Brain microvascular endothelial cell (primary cell): ENCODE data around the gene USP6NL.

Experiments used
- DNase-seq: peaks from one replicate; pipeline ENCODE4 v3.0.0-alpha.2; 2020
- H3K27ac ChIP-seq: fragments of 250-450 bp; sonication (Bioruptor Pico); 2 replicates; pipeline ENCODE4 v1.5.1; 2020; ENCODE audit warnings: mild to moderate bottlenecking, moderate library complexity
- H3K27me3 ChIP-seq: fragments of 250-450 bp; sonication (Bioruptor Pico); replicated peaks from 2 replicates; pipeline ENCODE4 v1.5.1; 2020; ENCODE audit warnings: mild to moderate bottlenecking
- H3K36me3 ChIP-seq: fragments of 250-450 bp; sonication (Bioruptor Pico); replicated peaks from 2 replicates; pipeline ENCODE4 v1.5.1; 2020; ENCODE audit warnings: mild to moderate bottlenecking
- H3K4me3 ChIP-seq: 2 replicates; pipeline ENCODE4 v1.5.1; 2011; ENCODE audit warnings: low read depth, mild to moderate bottlenecking, control low read depth, low read length, moderate library complexity
- CTCF ChIP-seq: IDR thresholded peaks from 2 replicates; pipeline ENCODE4 v1.5.1; 2011; ENCODE audit warnings: low read depth, mild to moderate bottlenecking, moderate library complexity, low read length, control low read depth, inconsistent platforms; ENCODE audit errors: missing control alignments
- in situ Hi-C: cut with HindIII; loops from 2 replicates; pipeline ENCODE4 v1.10.0; 2017; ENCODE audit warnings: low sequenced_read_pairs, low pct_ligation_motif_present

The USP6NL gene

GRCh38 chr10:11560076-11560709 is 51.3 kb downstream of the USP6NL start:
- H3K4me3 ChIP-seq: no peak overlapping the region
- in situ Hi-C loops: no loop called here
- DNase-seq: no peak
- H3K36me3 ChIP-seq: no peaks in the 10 kb centered on the region
- no peaks in the 10 kb centered on the region for H3K27me3 ChIP-seq
- H3K27ac ChIP-seq: no peak overlapping the region
- no peak for TF ChIP-seq CTCF

- H3K4me3 ChIP-seq: no peak overlapping the region
- H3K27ac ChIP-seq: no peak overlapping the region
- DNase-seq: no peak
- no peak for TF ChIP-seq CTCF
- H3K36me3 ChIP-seq: no peaks in the 10 kb centered on the region
- in situ Hi-C loops: no loop called here
- no peaks in the 10 kb centered on the region for H3K27me3 ChIP-seq
These were observed 53.5 kb downstream of the USP6NL start for GRCh38 chr10:11557967-11558366.

GRCh38 chr10:11557513-11557912 is 53.9 kb downstream of the USP6NL start:
- no peak for DNase-seq
- no peak overlapping the region for H3K27ac ChIP-seq
- TF ChIP-seq CTCF: no peak
- in situ Hi-C loops: no loop called here
- H3K4me3 ChIP-seq: no peak overlapping the region
- H3K27me3 ChIP-seq: no peaks in the 10 kb centered on the region
- no peaks in the 10 kb centered on the region for H3K36me3 ChIP-seq

- H3K4me3 ChIP-seq: no peak overlapping the region
- no peak overlapping the region for H3K27ac ChIP-seq
- in situ Hi-C loops: no loop called here
These were observed 55.9 kb downstream of the USP6NL start for GRCh38 chr10:11555556-11555955.

GRCh38 chr10:11553773-11554381 is 57.6 kb downstream of the USP6NL start:
- in situ Hi-C loops: no loop called here
- Histone ChIP-seq H3K27me3 (no peaks in the 10 kb centered on the region), H3K27ac (no peak overlapping the region), H3K4me3 (no peak overlapping the region), H3K36me3 (no peaks in the 10 kb centered on the region)
- no peak for DNase-seq
- no peak for TF ChIP-seq CTCF

More at GRCh38 chr10:11555556-11555955, 55.9 kb downstream of the USP6NL start:
- no peaks in the 10 kb centered on the region for H3K27me3 ChIP-seq
- H3K36me3 ChIP-seq: no peaks in the 10 kb centered on the region
- no peak for TF ChIP-seq CTCF
- no peak for DNase-seq
